ENCODE data around the gene LPIN1. TPM values are rescaled to one million over a fixed set of nuclear protein-coding genes. Genes with fewer than 3 reads are reported as not detected.

The LPIN1 gene
- total RNA-seq, 1 experiment from 2014 or later = 4.4 TPM

DNA sequence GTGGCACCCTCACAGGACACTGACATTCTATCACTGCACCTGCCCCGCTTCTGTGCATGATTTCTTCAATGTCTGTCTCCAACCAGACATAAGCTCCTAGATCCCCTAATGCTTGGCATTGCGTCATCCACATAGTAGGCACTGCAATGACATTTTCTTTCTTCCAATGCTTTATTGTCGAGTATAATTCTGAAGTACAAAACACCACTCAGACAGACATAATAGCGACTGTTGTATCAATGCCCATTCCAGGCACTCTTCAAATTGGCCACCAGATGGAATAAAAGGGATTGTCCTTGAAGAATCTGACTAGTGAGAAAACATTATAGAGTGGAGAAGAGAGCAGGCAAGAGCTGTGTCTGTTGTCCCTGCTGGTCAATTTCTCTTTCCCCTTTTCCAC lies 89.0 kb downstream of the LPIN1 start:
- no peaks in the 10 kb centered on the region; the same call in 1 of the 2 replicates for H3K27me3 Mint-ChIP-seq (ENCODE audit: low read depth)
- H3K36me3 Mint-ChIP-seq (ENCODE audit: insufficient read depth in 1 of 3, low read depth in 3 of 3) = 0 out of 7 replicates have a peak, but pooled peaks cover 0 to 2% (median 0%) of the 10 kb centered on the region in 3 experiments

More for the DNA sequence above, 89.0 kb downstream of the LPIN1 start:
- no peak overlapping the region for H4K8ac ChIP-seq (replicated peaks; ENCODE audit: insufficient read length, low read depth, low read length)
- no peak overlapping the region for H3K4ac ChIP-seq (ENCODE audit: low read depth, low read length)
- H3K79me1 ChIP-seq (ENCODE audit: insufficient read depth, low read depth, low read length, poor library complexity, severe bottlenecking) = no peaks in the 10 kb centered on the region
- H3K56ac ChIP-seq (ENCODE audit: insufficient read length, low read depth, low read length) = no peak overlapping the region
- H3K23me2 ChIP-seq (ENCODE audit: insufficient read length, low read depth, low read length, poor library complexity, severe bottlenecking) = no peaks in the 10 kb centered on the region
- no peaks in the 10 kb centered on the region for H3K79me2 ChIP-seq (ENCODE audit: insufficient read depth, low read length)
- TF ChIP-seq, protein P1, sequence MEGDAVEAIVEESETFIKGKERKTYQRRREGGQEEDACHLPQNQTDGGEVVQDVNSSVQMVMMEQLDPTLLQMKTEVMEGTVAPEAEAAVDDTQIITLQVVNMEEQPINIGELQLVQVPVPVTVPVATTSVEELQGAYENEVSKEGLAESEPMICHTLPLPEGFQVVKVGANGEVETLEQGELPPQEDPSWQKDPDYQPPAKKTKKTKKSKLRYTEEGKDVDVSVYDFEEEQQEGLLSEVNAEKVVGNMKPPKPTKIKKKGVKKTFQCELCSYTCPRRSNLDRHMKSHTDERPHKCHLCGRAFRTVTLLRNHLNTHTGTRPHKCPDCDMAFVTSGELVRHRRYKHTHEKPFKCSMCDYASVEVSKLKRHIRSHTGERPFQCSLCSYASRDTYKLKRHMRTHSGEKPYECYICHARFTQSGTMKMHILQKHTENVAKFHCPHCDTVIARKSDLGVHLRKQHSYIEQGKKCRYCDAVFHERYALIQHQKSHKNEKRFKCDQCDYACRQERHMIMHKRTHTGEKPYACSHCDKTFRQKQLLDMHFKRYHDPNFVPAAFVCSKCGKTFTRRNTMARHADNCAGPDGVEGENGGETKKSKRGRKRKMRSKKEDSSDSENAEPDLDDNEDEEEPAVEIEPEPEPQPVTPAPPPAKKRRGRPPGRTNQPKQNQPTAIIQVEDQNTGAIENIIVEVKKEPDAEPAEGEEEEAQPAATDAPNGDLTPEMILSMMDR (conservative IDR thresholded peaks at IDR 0.05) = no peak; the same call in 2 of the 3 replicates
- H3K18ac ChIP-seq (ENCODE audit: insufficient read length, low read depth, low read length) = no peak overlapping the region
- no peaks in the 10 kb centered on the region for H3K9me3 ChIP-seq (ENCODE audit: control insufficient read depth, low read depth, low read length)
- no peak overlapping the region for H2BK15ac ChIP-seq (ENCODE audit: low read depth, low read length)
- no peak overlapping the region for H3K14ac ChIP-seq (ENCODE audit: insufficient read depth, low read length)
- no peak overlapping the region for H3K9ac ChIP-seq (ENCODE audit: extremely low read depth, insufficient read length, low read length)
- H2BK20ac ChIP-seq (ENCODE audit: low read depth, low read length, poor library complexity, severe bottlenecking) = no peak overlapping the region
- no peak overlapping the region for H3K27ac Mint-ChIP-seq
- no peaks in the 10 kb centered on the region for H4K20me1 ChIP-seq (ENCODE audit: control insufficient read depth, insufficient read depth, insufficient read length)
- no peaks in the 10 kb centered on the region; the same call in 1 of the 2 replicates for H3K4me1 ChIP-seq (ENCODE audit: insufficient read depth, low read length)
- H3T11ph ChIP-seq (ENCODE audit: low read length) = no peak overlapping the region
- H2BK5ac ChIP-seq (ENCODE audit: insufficient read length, low read length) = no peak overlapping the region
- H2BK12ac ChIP-seq (ENCODE audit: insufficient read length, low read depth, low read length) = no peak overlapping the region
- peaks cover 9 to 13% of the 10 kb centered on the region in 2 experiments for H3K4me1 Mint-ChIP-seq
- H3K9me3 Mint-ChIP-seq = peaks cover 0 to 2% of the 10 kb centered on the region in 2 experiments
- WGBS (ENCODE audit: extremely low coverage, insufficient read length, low lambda C conversion rate) = no CpG with 5 or more reads among the region's 4 CpGs
- H4K91ac ChIP-seq (ENCODE audit: insufficient read length, low read depth, low read length) = no peak overlapping the region
- no peak for DNase-seq
- no peak overlapping the region for H4K5ac ChIP-seq (ENCODE audit: insufficient read length, low read depth, low read length)
- no peak overlapping the region for H3K4me2 ChIP-seq (ENCODE audit: insufficient read depth, insufficient read length, low read length)
- no peak overlapping the region for H2AFZ ChIP-seq (ENCODE audit: low read length)
- no peak overlapping the region for H3K23ac ChIP-seq (ENCODE audit: insufficient read length, low read depth, low read length)
- no peaks in the 10 kb centered on the region for H3K27me3 ChIP-seq (ENCODE audit: insufficient read depth, low read length)
- no peak overlapping the region for H3K4me3 Mint-ChIP-seq
- H3K27ac ChIP-seq (ENCODE audit: insufficient read length, low read depth, low read length) = no peak overlapping the region
- H2AK5ac ChIP-seq (ENCODE audit: insufficient read length, low read length) = no peak overlapping the region
- H2BK120ac ChIP-seq (ENCODE audit: low read depth, low read length, poor library complexity, severe bottlenecking) = no peak overlapping the region

Measured in H9 (cell line).